HUDEP-2 (cell line): ENCODE data around the gene PLIN1.

ENCODE experiments used
- DNase-seq, 76 experiments: peaks; one replicate each; lab custom pipeline; 2025; ENCODE audit not compliant: unreplicated experiment in 76 of 76; lab: John Stamatoyannopoulos, UW

PLIN1 gene

DNA sequence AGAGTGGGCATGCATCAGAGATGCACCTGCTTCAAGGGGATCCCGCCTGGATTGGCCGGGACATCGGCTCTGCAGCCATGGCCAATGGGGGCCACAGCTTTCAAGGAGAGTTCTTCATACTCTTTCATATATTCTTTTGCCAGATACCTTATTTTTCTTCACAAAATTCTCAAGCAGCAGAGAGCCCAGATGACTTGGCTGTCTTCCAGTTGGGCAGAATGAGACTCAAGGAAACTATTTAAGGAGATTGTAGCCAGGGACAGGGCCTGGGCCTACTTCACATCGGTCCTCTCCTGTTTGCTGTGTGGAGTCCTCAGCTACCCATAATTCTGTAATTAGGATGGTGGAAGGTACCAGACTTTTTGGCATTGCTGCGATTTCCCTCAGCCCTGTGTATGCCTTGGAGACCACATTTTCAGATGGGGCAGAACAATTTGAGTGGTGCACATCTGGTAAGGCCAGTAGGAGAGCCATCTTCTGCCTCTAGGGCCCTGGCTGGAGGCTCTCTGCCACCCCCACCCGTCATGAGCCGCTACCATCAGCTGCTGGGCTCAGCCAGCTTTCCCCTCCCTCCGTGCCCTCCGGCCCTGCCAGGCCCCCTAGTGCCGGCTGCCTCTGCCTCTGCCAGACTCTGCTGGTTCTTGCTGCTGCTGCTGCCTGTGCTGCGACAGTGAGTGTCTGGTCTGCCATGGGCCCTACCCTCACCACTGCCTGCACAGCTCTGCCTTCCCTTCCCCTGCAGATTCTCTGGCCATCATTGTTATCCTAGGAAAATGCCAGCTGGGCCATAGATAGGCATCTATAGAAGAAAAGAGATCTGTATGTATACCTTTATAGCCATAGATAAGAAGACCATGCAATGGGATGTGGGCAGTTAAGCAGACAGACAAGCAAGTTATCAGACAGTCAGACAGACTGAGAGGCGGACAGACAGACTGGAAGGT lies 6.7 kb downstream of the PLIN1 start:
- DNase-seq: no peak

DNA sequence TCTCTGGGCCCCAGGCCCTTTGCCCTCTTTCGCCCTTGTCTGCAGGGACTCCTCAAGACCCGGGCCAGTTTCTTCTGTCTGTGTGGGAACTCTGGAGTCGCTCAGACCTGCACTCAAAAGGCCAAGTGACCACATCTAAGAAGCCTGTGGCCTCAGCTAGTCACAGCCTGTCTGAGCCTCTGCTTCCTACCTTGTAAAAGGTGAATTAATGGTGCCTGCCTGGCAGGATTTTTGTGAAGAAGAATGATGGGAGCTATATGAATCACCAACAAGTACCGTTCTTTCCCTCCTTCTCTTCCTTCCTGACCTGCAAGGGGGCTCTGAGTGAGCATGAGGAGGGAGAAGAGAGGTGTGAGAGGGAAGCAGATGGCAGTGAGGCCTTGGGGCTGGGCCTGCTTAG lies 7.5 kb downstream of the PLIN1 start:
- DNase-seq: no peak

DNA sequence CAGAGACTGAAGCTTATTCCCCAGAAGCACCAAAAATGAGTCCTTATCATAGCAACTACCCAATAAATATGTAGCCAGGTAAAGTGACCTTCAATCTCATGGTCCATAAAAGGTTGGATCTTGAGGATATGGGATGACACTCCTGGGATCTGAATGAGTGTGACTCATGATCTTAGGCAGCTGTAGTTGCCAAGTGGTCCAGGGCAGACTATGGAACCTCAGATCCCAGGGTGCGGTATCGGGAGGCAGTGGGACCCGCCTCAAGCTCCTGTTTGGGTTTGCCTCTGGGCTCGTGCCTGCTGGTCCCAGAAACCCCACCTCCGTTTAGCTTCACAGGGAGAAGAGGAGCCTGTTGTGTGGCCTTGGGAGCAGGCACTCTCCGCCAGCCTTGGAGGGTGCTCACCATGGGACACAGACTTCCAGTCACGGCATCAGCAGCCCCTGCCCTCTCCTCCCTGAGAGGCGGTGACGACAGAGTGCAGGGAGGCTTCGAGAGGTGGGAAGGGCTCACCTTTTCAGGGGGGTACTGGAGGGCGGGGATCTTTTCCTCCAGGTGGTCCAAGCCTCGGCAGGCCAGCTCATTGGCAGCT lies 8.1 kb downstream of the PLIN1 start:
- DNase-seq: no peak

DNA sequence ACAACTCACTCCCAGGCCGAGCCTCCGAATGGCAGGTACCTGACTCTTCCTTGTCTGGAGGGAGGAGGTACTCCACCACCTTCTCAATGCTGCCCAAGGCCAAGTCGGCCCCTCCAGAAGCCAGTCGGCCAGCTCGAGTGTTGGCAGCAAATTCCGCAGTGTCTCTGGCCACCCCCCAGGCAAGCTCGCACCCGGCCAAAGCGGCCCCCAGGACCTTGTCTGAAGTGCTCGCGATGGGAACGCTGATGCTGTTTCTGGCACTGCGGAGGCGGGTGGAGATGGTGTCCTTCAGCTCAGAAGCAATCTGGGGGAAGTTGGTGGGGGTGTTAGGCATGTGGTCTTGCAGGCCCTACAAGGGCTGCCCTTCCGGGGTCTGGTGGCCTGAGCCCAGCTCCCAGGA lies 9.2 kb downstream of the PLIN1 start:
- no peak for DNase-seq

DNA sequence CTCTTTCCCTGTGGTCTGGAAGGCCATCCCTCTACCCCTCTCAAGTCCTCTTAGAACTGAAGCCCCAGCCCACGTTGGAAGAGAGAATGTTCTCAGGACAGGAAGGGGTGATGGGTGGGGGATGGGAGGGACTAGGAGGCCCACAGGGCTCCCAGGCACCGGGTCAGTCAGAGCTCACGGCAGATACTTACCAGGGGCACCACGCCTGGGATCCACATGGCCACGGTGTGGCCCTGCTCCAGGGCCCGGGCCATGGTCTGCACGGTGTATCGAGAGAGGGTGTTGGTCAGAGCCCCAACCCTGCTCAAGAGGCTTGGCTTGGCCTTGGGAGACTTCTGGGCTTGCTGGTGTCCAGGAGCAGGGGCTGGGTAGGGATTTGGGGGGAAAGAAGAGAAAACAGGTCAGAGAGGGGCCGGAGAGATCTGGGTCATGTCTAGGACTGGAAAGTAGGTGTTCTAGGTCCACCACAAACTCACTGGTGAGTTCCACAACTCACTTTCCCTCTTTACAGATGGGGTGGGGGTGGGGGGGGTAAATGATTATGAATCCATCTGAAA lies 9.8 kb downstream of the PLIN1 start:
- DNase-seq: no peak

DNA sequence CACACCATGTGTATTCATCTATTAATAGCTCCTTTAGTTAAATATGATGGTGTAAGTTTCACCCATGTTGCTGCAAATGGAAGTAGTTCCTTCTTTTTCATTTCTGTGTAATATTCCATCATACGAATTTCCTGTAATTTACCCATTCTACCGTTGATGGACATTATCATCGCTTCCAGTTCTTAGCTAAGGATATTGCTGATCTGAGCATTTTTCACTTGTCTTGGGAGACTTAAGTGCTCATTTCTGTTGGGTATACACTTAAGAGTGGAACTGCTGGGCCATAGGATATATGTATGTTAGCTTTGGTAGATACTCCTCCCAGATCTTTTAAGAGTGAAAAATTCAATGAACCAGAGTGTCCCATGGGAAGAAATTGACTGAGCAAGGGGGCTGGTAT lies 11.0 kb downstream of the PLIN1 start:
- no peak for DNase-seq

DNA sequence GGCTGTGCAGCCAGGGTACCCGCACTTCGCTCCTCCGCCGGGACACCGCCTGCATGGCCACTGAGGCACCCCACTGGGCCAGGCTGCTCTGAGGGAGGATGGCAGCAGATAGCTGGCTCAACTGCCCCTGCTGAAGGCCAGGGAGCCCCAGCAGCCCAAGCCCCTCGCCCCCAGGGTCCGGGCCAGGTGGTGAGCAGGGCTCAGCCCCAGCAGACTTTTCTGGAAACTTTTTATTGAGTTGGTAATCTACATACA lies 11.5 kb downstream of the PLIN1 start:
- no peak for DNase-seq

DNA sequence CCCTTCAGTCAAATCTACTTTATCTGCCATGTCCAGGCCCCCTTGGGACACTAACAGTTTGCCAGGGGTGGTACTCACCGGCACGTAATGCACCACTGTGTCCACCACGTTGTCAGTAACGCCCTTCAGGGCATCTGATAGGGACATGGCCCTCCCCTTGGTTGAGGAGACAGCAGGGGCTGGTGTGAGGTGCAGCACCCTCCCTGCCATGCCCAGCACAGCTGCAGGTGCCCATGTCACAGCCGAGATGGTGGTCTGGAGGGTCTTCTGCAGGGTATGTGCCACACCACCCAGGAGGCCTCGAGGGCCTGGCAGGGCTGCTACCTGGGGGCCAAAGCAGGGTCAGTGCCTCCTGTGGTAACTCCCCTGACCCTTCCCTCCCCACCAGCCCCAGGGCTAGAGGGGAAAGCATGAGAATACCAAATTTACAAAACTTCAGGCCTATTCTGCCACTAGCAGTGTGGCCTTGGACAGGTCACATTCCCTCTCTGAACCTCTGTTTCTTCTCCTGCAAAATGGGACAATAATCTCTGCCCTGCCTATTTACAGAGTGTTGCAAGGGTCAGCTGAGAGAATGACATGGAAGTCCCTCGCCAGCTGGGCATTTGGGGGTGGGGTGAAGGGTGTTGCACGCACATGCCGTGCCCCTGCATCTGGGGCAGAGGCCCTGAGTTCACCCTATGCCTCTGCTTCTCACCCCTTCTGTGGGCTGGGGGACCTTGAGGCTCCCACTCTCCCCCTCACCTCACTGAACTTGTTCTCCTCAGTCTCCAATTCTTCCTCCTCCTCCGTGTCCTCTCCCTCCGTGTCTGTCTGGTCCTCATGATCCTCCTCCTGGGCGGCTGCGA lies 12.1 kb downstream of the PLIN1 start:
- no peak for DNase-seq

DNA sequence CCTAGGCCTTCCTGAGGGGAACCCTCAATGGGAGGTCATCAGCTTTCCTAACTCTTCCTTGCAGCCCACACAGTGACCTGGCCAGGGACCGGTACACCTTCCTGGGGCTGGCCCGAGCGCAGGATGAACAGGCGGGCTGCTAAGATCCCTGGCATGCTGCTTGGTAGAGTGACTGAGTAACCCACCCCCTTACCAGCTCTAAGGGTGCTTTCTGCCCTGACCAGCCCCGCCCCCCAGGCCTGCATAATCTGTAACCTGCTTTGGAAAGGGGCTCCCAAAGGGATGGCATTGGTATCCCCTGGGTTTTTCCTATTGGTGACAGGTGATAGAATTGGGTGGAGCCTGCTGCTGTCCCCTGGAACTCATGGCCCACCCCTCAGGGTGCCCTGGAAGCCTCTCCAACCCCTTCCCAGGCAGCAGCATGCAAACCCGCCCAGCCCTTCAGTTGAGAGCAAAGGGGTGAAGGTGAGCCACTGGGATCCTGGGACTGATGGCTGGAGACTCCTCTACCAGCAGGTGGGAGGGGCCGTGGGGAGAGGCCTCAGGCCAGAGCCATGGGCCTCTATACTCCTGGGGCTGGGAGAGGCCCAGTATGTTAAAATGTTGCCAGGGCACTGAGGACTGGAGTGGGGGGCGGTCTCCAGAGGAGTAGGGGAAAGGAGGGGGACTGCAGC lies 12.8 kb downstream of the PLIN1 start:
- no peak for DNase-seq

DNA sequence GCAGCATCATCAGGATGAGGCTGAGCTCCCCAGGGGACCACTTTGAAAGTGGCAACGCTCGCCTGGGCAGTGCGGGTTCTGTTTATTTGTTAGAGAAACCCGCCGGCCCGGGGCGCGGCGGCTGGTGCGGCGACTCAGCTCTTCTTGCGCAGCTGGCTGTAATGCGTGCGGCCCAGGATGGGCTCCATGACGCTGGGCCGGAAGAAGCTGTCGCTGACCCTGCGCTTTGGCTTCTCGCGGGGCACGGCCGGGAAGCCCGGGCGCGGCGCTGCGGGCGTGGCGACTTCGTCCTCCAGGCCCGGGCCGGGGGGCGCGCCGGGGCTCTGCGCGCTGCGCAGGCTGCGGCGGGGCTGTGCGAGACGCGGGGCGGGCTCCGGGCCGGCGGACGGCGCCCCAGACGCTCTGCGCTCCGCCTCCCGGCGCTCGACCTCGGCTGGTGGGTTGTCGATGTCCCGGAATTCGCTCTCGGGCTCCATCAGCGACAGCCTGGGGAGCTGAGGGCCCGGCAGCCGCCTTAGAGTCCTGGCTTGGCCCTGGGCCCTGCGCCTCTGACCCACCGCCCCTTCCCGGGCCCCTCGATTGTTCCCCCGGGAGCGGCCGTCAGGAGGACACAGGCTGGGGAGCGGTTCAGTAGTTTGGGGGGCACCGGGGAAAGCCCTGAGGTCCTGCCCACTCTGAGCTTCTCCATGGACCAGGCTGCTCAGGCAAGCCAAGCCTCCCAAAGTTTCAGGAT lies 13.6 kb downstream of the PLIN1 start:
- no peak for DNase-seq

DNA sequence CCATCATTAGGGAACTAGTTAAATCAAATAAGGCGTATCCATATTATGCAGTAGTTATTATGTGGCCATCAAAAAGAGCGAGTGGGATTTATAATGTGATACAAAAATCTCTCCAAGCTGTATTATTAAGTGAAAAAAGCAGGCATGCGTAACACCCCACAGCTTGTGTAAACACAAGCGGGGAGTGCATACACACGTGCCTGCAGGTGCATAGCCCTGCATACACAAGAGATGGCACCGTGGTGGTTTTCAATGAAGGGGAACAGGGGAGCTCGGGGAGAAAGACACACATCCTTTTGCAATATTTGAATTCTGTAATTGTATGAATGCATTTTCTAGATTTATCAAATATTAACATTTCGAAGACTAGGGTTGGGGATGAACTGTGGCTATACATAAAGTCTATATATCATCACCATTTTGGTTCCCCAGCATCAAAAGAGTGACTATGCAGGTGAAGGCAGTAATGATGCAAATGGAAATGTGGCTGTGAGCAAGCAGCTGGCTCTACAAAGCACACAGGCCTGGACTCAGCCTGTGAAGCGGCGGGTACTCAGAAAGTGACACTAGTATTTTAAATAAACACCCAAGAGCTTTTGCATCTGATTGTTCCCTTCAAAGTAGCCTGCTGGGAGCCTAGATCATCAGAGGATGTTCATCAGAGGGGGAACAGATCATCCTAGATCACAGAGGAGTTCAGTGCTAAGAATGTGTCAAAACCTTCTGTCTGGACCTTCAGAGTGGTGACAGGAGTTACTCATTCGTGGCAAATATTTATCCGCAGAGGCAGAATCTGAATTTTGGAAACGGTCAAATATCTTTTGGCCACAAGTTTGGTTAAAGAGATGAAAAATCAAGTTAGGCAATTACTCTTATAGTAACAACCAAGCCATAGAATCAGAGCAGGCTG lies 14.5 kb downstream of the PLIN1 start:
- DNase-seq: no peak

DNA sequence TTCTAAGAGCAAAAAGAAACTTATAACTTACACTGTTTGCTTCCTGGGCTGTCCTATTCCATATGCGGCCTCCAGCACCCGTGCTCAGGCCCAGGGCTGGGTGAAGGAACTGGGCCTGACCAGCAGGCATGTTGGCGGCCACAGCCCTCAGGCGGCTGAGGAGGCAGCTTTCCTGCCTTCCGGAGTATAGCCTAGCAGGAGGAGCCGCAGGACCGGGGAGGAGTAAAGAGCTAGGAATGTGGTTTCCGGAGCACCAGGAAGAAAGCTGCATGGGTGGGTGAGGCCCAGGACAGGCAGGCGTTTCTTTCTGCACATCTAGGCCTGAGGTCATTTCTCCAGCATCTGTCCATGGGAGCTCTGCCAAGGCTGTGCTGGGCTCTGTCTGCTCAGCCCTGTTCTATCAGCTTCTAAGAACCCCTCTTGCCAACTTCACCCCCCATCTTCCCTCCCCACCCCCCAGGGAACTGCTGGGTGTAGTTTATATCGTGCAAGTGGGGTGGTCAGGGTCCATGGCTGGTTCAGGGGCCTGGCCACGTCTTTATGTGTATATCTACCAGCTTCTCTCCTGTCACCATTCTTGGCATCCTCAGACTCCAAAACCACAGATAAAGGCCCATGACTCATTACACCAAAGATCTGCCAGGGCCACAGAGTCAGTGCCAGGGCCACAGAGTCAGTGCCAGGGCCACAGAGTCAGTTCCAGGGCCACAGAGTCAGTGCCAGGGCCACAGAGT lies 16.1 kb downstream of the PLIN1 start:
- DNase-seq: peak in 1 of 76 experiments; percentile 11

DNA sequence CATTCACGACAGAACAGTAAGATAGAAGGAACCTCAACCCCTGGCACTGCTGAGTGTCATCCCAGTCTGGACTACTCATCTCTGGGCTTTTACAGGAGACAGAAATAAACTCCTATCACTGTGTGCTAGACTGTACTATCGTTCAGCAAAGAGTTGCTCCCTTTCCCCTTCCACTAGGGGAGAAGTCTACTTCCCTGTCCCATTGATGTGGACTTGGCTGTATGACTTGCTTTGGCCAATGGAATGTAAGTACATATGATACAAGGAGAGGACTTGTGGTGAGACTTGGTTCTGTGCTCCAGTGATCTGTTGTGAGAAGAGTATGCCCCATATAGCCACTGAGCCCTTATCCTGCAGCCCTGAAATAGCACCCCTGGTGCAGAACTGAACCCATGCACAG lies 18.6 kb downstream of the PLIN1 start:
- DNase-seq: no peak

DNA sequence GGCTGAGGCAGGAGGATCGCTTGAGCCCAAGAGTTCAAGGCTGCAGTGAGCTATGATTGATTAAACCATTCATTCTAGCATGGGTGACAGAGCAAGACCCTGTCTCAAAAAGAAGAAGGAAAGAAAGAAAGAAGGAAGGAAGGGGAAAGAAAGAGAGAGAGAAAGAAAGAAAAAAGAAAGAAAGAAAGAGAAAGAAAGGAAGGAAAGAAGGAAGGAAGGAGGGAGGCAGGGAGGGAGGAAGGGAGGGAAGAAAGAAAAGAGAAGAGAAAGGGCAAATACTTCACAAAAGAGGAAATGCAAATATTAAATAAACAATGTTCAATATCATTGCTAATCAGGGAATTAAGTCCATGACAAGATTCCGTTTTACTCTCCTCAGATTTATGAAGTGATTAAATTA lies 19.9 kb downstream of the PLIN1 start:
- DNase-seq: no peak

DNA sequence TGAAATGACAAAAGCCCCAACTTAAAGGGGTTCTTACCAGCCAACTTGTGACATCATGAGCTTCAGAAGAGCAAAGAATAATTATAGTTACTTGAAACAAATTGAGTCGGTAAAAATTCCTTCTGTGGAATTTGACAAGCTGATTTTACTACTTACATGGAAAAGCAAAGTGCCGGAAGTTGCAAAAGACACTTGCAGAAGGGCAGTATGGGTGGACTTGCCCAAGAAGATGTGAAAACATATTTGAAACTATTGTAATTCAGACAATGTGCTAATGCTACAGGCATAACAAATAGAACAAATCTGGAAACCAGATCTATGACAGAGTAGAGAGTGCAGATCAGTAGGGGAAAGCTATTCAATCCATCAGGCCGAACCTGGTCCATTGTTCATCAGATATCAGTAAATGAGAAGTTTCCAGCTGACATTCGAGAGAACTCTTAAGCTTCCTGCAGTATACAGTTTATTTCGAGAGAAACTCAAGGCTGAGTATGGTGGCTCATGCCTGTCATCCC lies 21.4 kb downstream of the PLIN1 start:
- DNase-seq: no peak

DNA sequence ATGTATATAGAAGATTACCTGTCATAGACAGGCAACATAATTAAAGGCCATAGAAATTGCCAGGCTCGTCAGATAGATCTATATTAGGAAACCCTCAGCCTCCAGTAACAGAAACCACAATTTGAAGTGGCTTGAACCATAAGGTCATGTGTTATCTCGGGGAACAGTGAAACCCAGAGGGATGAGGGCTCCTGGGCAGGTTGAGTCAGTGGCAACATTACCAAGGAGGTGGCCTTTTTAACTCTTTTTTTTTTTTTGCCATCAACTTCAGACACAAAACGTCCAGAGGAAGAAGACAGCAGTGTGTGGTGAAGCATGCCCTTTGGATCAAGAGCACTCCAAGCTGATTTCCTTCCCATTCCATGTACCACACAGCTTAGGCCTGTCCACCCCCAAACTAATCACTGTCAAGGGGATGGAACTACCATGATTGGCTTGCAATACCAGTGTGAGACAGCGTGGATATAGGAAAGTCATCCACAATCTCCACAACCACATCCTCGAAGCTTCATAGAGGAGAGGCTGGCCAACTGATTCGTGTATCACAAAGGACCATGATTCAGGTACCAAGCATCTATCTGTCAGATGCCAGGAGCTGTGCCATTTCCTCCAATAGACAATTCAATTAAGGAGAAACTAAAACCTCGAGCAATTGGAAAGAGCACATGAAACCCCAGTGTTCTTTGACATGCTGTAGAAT lies 22.9 kb downstream of the PLIN1 start:
- DNase-seq: no peak
